ACHN (cell line): Measurements from ENCODE around the gene FAM120C.

Experiments
- DNase-seq: peaks from one replicate; pipeline ENCODE4 v3.0.0-alpha.2; 2015
- in situ Hi-C: cut with HindIII; loops from 2 replicates; pipeline ENCODE4 v1.10.0; 2017; ENCODE audit warnings: low sequenced_read_pairs, low pct_ligation_motif_present, low pct_unique_long_range_greater_than_20kb

Gene FAM120C

GRCh38 chrX:54171527-54172250, 11.4 kb downstream of the FAM120C start:
- DNase-seq = no peak
- in situ Hi-C loops = no loop called here

- DNase-seq = no peak
- in situ Hi-C loops = no loop called here
These were observed 12.0 kb downstream of the FAM120C start for GRCh38 chrX:54171091-54171490.

- in situ Hi-C loops = no loop called here
- DNase-seq = no peak
These were observed 16.1 kb downstream of the FAM120C start for GRCh38 chrX:54166915-54167314.

GRCh38 chrX:54157561-54157960, 25.5 kb downstream of the FAM120C start:
- in situ Hi-C loops = no loop called here

GRCh38 chrX:54134269-54134668, 48.8 kb downstream of the FAM120C start:
- in situ Hi-C loops = no loop called here
- DNase-seq = no peak

More at GRCh38 chrX:54157561-54157960, 25.5 kb downstream of the FAM120C start:
- no peak for DNase-seq

GRCh38 chrX:54116391-54116790, 66.7 kb downstream of the FAM120C start:
- DNase-seq = no peak
- in situ Hi-C loops = no loop called here

GRCh38 chrX:54093571-54093970, 89.5 kb downstream of the FAM120C start:
- no peak for DNase-seq
- in situ Hi-C loops = no loop called here

GRCh38 chrX:54093159-54093558, 89.9 kb downstream of the FAM120C start:
- in situ Hi-C loops = no loop called here
- no peak for DNase-seq

- no peak for DNase-seq
- in situ Hi-C loops = no loop called here
These were observed 92.2 kb downstream of the FAM120C start for GRCh38 chrX:54090880-54091279.

GRCh38 chrX:54089191-54089590, 93.9 kb downstream of the FAM120C start:
- no peak for DNase-seq

GRCh38 chrX:54087661-54088060, 95.4 kb downstream of the FAM120C start:
- in situ Hi-C loops = no loop called here
- DNase-seq = no peak

More at GRCh38 chrX:54089191-54089590, 93.9 kb downstream of the FAM120C start:
- in situ Hi-C loops = no loop called here

GRCh38 chrX:54085666-54086065, 97.4 kb downstream of the FAM120C start:
- in situ Hi-C loops = no loop called here
- no peak for DNase-seq

- in situ Hi-C loops = no loop called here
- DNase-seq = peak; percentile 2
These were observed 106.2 kb downstream of the FAM120C start for GRCh38 chrX:54076903-54077302.

GRCh38 chrX:54074826-54075225, 108.2 kb downstream of the FAM120C start:
- in situ Hi-C loops = no loop called here
- no peak for DNase-seq

- no peak for DNase-seq
- in situ Hi-C loops = no loop called here
These were observed 115.3 kb downstream of the FAM120C start for GRCh38 chrX:54067766-54068165.

- no peak for DNase-seq
- in situ Hi-C loops = no loop called here
These were observed 116.2 kb downstream of the FAM120C start for GRCh38 chrX:54066841-54067240.

GRCh38 chrX:54064564-54064963, 118.5 kb downstream of the FAM120C start:
- in situ Hi-C loops = no loop called here
- no peak for DNase-seq

- in situ Hi-C loops = no loop called here
- DNase-seq = no peak
These were observed 119.7 kb downstream of the FAM120C start for GRCh38 chrX:54063361-54063760.

GRCh38 chrX:54049801-54050200, 133.3 kb downstream of the FAM120C start:
- in situ Hi-C loops = no loop called here
- DNase-seq = no peak

GRCh38 chrX:54048412-54048811, 134.6 kb downstream of the FAM120C start:
- in situ Hi-C loops = no loop called here
- no peak for DNase-seq
